Gastrocnemius medialis (tissue), 4 donors: ENCODE measurements around the gene ACAD9. TPM values are rescaled to one million over a fixed set of nuclear protein-coding genes. Genes with fewer than 3 reads are reported as not detected.

Experiments
- ATAC-seq, 2 donors: fragments of 150-250 bp; one replicate each; pipeline ENCODE4 v1.9.1; 2016
- DNase-seq, 2 donors: peaks; one replicate each; pipeline ENCODE4 v3.0.0-alpha.2; 2019
- H3K27ac ChIP-seq, 4 donors: fragments of 200-600 bp; sonication (generic); 1 replicate in 1 of 4; 2 replicates in 3 of 4; pipeline ENCODE4 v1.5.1; 2016 to 2018; ENCODE audit warnings: mild to moderate bottlenecking in 2 of 4, moderate library complexity in 1 of 4
- H3K27me3 ChIP-seq, 3 donors: fragments of 200-600 bp; sonication (generic) in 2 of 3; 1 replicate in 1 of 3; 2 replicates in 2 of 3; pipeline versions ENCODE4 v1.5.1 to v1.6.0; 2016 to 2019; ENCODE audit warnings: mild to moderate bottlenecking in 1 of 3, moderate library complexity in 1 of 3
- H3K36me3 ChIP-seq, 2 donors: fragments of 200-600 bp; sonication (generic) in 1 of 2; one replicate each; pipeline ENCODE4 v1.5.1; 2017 to 2018
- H3K4me1 ChIP-seq, 2 donors: fragments of 200-600 bp; sonication (generic) in 1 of 2; one replicate each; pipeline ENCODE4 v1.5.1; 2016 to 2017; ENCODE audit warnings: mild to moderate bottlenecking in 2 of 2
- H3K4me3 ChIP-seq, 4 donors: fragments of 200-600 bp; sonication (generic) in 3 of 4; 1 replicate in 1 of 4; 2 replicates in 3 of 4; pipeline ENCODE4 v1.5.1; 2016 to 2019; ENCODE audit warnings: mild to moderate bottlenecking in 2 of 4
- H3K9me3 ChIP-seq, 3 donors: fragments of 200-600 bp; sonication (generic) in 2 of 3; 1 replicate in 1 of 3; 2 replicates in 2 of 3; pipeline ENCODE4 v1.5.1; 2016 to 2019
- CTCF ChIP-seq, 5 experiments: fragments of 450-650 bp in 3 of 5; fragments of 200-600 bp in 2 of 5; sonication (generic) in 2 of 5; IDR thresholded peaks in 4 of 5; conservative IDR thresholded peaks in 1 of 5; 1 replicate in 4 of 5; 2 replicates in 1 of 5; pipeline ENCODE4 v1.5.1; 2016 to 2019; ENCODE audit warnings: antibody characterized with exemption in 5 of 5, mild to moderate bottlenecking in 3 of 5, moderate library complexity in 3 of 5
- POLR2A ChIP-seq, 2 donors: fragments of 450-650 bp; IDR thresholded peaks; one replicate each; pipeline ENCODE4 v1.6.1; 2017; ENCODE audit warnings: antibody characterized with exemption in 2 of 2, mild to moderate bottlenecking in 2 of 2, moderate library complexity in 2 of 2
- in situ Hi-C, 4 donors: fragments of 200-750 bp; cut with MboI; loops; one replicate each; pipeline versions ENCODE4 v1.15.0 to v1.8.0; 2017; ENCODE audit warnings: low sequenced_read_pairs in 4 of 4
- intact Hi-C: fragments of 100-400 bp; cut with DNase I; formaldehyde crosslinking; loops from one replicate; pipeline ENCODE4 v1.15.1; 2023; ENCODE audit warnings: low total_unique reads
- total RNA-seq, 4 donors: library from RNA; depleted of rRNA; stranded (reverse); fragments of >200 nt; gene quantifications; one replicate each; pipeline versions ENCODE4 v1.1.0 to v1.2.3, GENCODE V29; 2016

Gene ACAD9
- total RNA-seq, 4 donors from 2014 or later = 26.3 to 43.0 (median 37.5) TPM

GRCh38 chr3:128932516-128933212 lies 53.2 kb downstream of the ACAD9 start:
- in situ Hi-C loops = no loop called here

GRCh38 chr3:128933213-128933921 lies 53.9 kb downstream of the ACAD9 start:
- TF ChIP-seq POLR2A (IDR thresholded peaks at IDR 0.05) = no peak
- Histone ChIP-seq H3K4me3 (no peak overlapping the region), H3K27me3 (no peaks in the 10 kb centered on the region), H3K9me3 (no peaks in the 10 kb centered on the region), H3K36me3 (no peaks in the 10 kb centered on the region), H3K4me1 (no peaks in the 10 kb centered on the region), H3K27ac (no peak overlapping the region)
- intact Hi-C loops = no loop called here
- in situ Hi-C loops = no loop called here
- DNase-seq = no peak
- no peak for ATAC-seq

More at GRCh38 chr3:128932516-128933212, 53.2 kb downstream of the ACAD9 start:
- Histone ChIP-seq H3K27ac (no peak overlapping the region), H3K4me1 (no peaks in the 10 kb centered on the region), H3K9me3 (no peaks in the 10 kb centered on the region), H3K27me3 (no peaks in the 10 kb centered on the region), H3K36me3 (no peaks in the 10 kb centered on the region), H3K4me3 (no peak overlapping the region)
- intact Hi-C loops = no loop called here
- DNase-seq = no peak
- TF ChIP-seq CTCF (IDR thresholded peaks at IDR 0.05 in 4 of 5, conservative IDR thresholded peaks at IDR 0.05 in 1 of 5) = no peak
- no peak for TF ChIP-seq POLR2A (IDR thresholded peaks at IDR 0.05)
- ATAC-seq = no peak

GRCh38 chr3:128933922-128934253 lies 54.5 kb downstream of the ACAD9 start:
- DNase-seq = no peak
- in situ Hi-C loops = no loop called here
- Histone ChIP-seq H3K4me1 (no peaks in the 10 kb centered on the region), H3K27me3 (no peaks in the 10 kb centered on the region), H3K27ac (no peak overlapping the region), H3K36me3 (no peaks in the 10 kb centered on the region), H3K9me3 (no peaks in the 10 kb centered on the region), H3K4me3 (no peak overlapping the region)
- ATAC-seq = no peak
- no peak for TF ChIP-seq POLR2A (IDR thresholded peaks at IDR 0.05)
- no peak for TF ChIP-seq CTCF (IDR thresholded peaks at IDR 0.05 in 4 of 5, conservative IDR thresholded peaks at IDR 0.05 in 1 of 5)
- intact Hi-C loops = no loop called here

- in situ Hi-C loops = no loop called here
- ATAC-seq (no peak), DNase-seq (no peak)
- intact Hi-C loops = no loop called here
- no peaks in the 10 kb centered on the region for H3K9me3 ChIP-seq
- H3K27ac ChIP-seq = no peak overlapping the region
- TF ChIP-seq CTCF (IDR thresholded peaks at IDR 0.05 in 4 of 5, conservative IDR thresholded peaks at IDR 0.05 in 1 of 5) (no peak), POLR2A (IDR thresholded peaks at IDR 0.05) (no peak)
- H3K4me3 ChIP-seq = no peak overlapping the region
- H3K36me3 ChIP-seq = no peaks in the 10 kb centered on the region
- H3K27me3 ChIP-seq = no peaks in the 10 kb centered on the region
- H3K4me1 ChIP-seq = no peaks in the 10 kb centered on the region
These were observed 56.5 kb downstream of the ACAD9 start for GRCh38 chr3:128935922-128936321.

- Histone ChIP-seq H3K27ac (no peak overlapping the region), H3K9me3 (no peaks in the 10 kb centered on the region)
- ATAC-seq = no peak
These were observed 56.9 kb downstream of the ACAD9 start for GRCh38 chr3:128936341-128936740.

More at GRCh38 chr3:128936341-128936740, 56.9 kb downstream of the ACAD9 start:
- no peak for DNase-seq
- no peaks in the 10 kb centered on the region for H3K36me3 ChIP-seq
- no peaks in the 10 kb centered on the region for H3K27me3 ChIP-seq
- H3K4me3 ChIP-seq = no peak overlapping the region
- in situ Hi-C loops = no loop called here
- H3K4me1 ChIP-seq = no peaks in the 10 kb centered on the region
- intact Hi-C loops = no loop called here
- no peak for TF ChIP-seq POLR2A (IDR thresholded peaks at IDR 0.05)
- TF ChIP-seq CTCF (IDR thresholded peaks at IDR 0.05 in 4 of 5, conservative IDR thresholded peaks at IDR 0.05 in 1 of 5) = no peak
